Measurements from ENCODE around the gene ABCA8. TPM values are rescaled to one million over a fixed set of nuclear protein-coding genes. Genes with fewer than 3 reads are reported as not detected.

The ABCA8 gene
- total and polyA plus RNA-seq, 10 of the 15 experiments (the other 5 are each of a cell fraction or from before 2014, with no cell fraction given), result 0.05 to 0.15 TPM; not detected in 8

DNA sequence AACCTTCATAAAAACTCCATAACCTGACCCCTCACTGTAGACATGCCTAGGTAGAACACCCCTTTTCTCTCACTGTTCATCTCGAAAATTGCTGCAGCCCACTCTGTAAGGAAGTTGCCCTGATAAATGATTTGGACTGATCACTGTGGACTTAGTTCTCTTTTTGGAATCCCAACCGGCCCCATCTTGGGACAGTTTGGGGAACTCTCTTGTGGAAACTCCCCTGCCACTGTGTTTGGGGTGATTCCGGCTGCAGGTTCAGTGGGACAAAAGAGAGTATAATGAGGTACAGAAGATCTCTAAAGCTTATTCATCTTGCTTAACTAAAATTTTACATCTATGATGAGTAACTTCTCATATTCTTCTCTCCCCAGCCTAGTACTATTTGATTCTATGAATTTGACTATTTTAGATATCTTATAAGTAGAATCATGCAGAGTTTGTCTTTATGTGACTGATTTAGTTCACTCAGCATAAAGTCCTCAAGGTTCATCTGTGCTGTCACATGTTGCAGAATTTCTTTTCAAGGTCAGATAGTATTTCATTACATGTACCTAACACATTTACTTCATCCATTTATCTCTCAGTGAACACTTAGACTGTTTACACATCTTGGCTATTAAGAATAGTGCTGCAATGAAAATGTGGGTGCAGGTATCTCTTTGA, 84.9 kb downstream of the ABCA8 start:
- Histone ChIP-seq H3K36me3 (ENCODE audit: control insufficient read depth in 2 of 2, insufficient read depth in 2 of 2, low read length in 1 of 2) (no peaks in the 10 kb centered on the region), H3K9me3 (replicated peaks; ENCODE audit: control insufficient read depth, insufficient read depth, low read length) (no peaks in the 10 kb centered on the region), H3K27me3 (replicated peaks in 1 of 2; ENCODE audit: control insufficient read depth in 2 of 2, insufficient read depth in 2 of 2, low read length in 1 of 2) (no peaks in the 10 kb centered on the region), H3K27ac (ENCODE audit: control insufficient read depth, insufficient read depth) (no peak overlapping the region), H3K4me1 (ENCODE audit: control insufficient read depth, insufficient read depth, low read length) (no peaks in the 10 kb centered on the region), H3K9ac (ENCODE audit: control insufficient read depth, insufficient read depth, low read length) (no peak overlapping the region), H3K4me3 (no peak overlapping the region), H3K4me2 (ENCODE audit: control insufficient read depth, insufficient read depth) (no peak overlapping the region), H3K79me2 (ENCODE audit: control insufficient read depth, insufficient read depth, low read length) (no peaks in the 10 kb centered on the region), H4K20me1 (ENCODE audit: control insufficient read depth, insufficient read depth) (no peaks in the 10 kb centered on the region), H2AFZ (ENCODE audit: control insufficient read depth, low read depth, low read length) (no peak overlapping the region)
- WGBS (ENCODE audit: insufficient coverage, insufficient replicate concordance, low lambda C conversion rate, missing lambda C conversion rate), result 28% methylated on average over 3 of the region's 3 CpGs
- intact Hi-C loops (cut with micrococcal nuclease; ENCODE audit: unreplicated experiment), result no loop called here
- RAD21 ChIA-PET (ENCODE audit: unreplicated experiment), result interaction anchor here (1.0 kb wide), 1 partner anchor 380 kb away, joined by 3 read pairs; no protein-coding TSS in a partner anchor
- CTCF ChIA-PET, result no interaction called here
- ATAC-seq, result no peak
- no peak for DNase-seq (ENCODE audit: low read depth, low spot score)
- in situ Hi-C loops (cut with MboI), result no loop called here
- no peak for FAIRE-seq
- POLR2A ChIA-PET, result no interaction called here
- TF ChIP-seq POLR2AphosphoS5 (IDR thresholded peaks at IDR 0.05; ENCODE audit: low read length) (no peak), ZNF207 (IDR thresholded peaks at IDR 0.05; ENCODE audit: borderline replicate concordance) (no peak), TARDBP (IDR thresholded peaks at IDR 0.05; ENCODE audit: borderline replicate concordance) (no peak), NR2C1 (IDR thresholded peaks at IDR 0.05) (no peak), STAT1 (conservative IDR thresholded peaks at IDR 0.05) (no peak), SPI1 (IDR thresholded peaks at IDR 0.05; ENCODE audit: borderline replicate concordance, insufficient read depth, low read depth, low read length) (no peak), SRF (IDR thresholded peaks at IDR 0.05; ENCODE audit: low read depth in 2 of 2, low read length in 2 of 2) (no peak), RFX5 (IDR thresholded peaks at IDR 0.05; ENCODE audit: low read depth, low read length) (no peak), IKZF1 (conservative IDR thresholded peaks at IDR 0.05) (no peak)
- TF ChIP-seq, protein P1, sequence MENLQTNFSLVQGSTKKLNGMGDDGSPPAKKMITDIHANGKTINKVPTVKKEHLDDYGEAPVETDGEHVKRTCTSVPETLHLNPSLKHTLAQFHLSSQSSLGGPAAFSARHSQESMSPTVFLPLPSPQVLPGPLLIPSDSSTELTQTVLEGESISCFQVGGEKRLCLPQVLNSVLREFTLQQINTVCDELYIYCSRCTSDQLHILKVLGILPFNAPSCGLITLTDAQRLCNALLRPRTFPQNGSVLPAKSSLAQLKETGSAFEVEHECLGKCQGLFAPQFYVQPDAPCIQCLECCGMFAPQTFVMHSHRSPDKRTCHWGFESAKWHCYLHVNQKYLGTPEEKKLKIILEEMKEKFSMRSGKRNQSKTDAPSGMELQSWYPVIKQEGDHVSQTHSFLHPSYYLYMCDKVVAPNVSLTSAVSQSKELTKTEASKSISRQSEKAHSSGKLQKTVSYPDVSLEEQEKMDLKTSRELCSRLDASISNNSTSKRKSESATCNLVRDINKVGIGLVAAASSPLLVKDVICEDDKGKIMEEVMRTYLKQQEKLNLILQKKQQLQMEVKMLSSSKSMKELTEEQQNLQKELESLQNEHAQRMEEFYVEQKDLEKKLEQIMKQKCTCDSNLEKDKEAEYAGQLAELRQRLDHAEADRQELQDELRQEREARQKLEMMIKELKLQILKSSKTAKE (IDR thresholded peaks at IDR 0.05; ENCODE audit: low read depth, poor library complexity, severe bottlenecking), result no peak
- TF ChIP-seq, protein P2, sequence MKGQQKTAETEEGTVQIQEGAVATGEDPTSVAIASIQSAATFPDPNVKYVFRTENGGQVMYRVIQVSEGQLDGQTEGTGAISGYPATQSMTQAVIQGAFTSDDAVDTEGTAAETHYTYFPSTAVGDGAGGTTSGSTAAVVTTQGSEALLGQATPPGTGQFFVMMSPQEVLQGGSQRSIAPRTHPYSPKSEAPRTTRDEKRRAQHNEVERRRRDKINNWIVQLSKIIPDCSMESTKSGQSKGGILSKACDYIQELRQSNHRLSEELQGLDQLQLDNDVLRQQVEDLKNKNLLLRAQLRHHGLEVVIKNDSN (IDR thresholded peaks at IDR 0.05; ENCODE audit: borderline replicate concordance, extremely low read length, insufficient read depth, low read depth, low read length), result no peak
- SMC1A ChIA-PET (ENCODE audit: uncharacterized antibody, unreplicated experiment), result no interaction called here
- BruUV-seq (replicated peaks), result no TSS peak

Data from GM12878 (cell line).